Thyroid gland (tissue), 4 donors: Measurements from ENCODE around the gene SGSM2. TPM values are rescaled to one million over a fixed set of nuclear protein-coding genes. Genes with fewer than 3 reads are reported as not detected.

Experiments
- DNase-seq, 2 donors: peaks; one replicate each; pipeline ENCODE4 v3.0.0-alpha.2; 2019
- H3K27ac ChIP-seq, 3 donors: fragments of 200-600 bp; sonication (generic); 1 replicate in 2 of 3; 2 replicates in 1 of 3; pipeline ENCODE4 v1.5.1; 2016 to 2019; ENCODE audit warnings: mild to moderate bottlenecking in 1 of 3, moderate library complexity in 1 of 3
- H3K27me3 ChIP-seq: fragments of 200-600 bp; sonication (generic); one replicate; pipeline ENCODE4 v1.5.1; 2019
- H3K36me3 ChIP-seq, 2 donors: fragments of 200-600 bp; sonication (generic); one replicate each; pipeline ENCODE4 v1.5.1; 2016 to 2019
- H3K4me1 ChIP-seq, 2 donors: fragments of 200-600 bp; sonication (generic); one replicate each; pipeline ENCODE4 v1.5.1; 2017 to 2019
- H3K4me3 ChIP-seq, 3 donors: fragments of 200-600 bp; sonication (generic); replicated peaks in 1 of 3; 1 replicate in 2 of 3; 2 replicates in 1 of 3; pipeline ENCODE4 v1.5.1; 2016; ENCODE audit warnings: mild to moderate bottlenecking in 1 of 3
- H3K9me3 ChIP-seq: fragments of 200-600 bp; sonication (generic); one replicate; pipeline ENCODE4 v1.5.1; 2017
- POLR2A ChIP-seq, 2 donors: fragments of 450-650 bp; IDR thresholded peaks; one replicate each; pipeline ENCODE4 v1.6.1; 2017; ENCODE audit warnings: antibody characterized with exemption in 2 of 2, mild to moderate bottlenecking in 2 of 2, moderate library complexity in 1 of 2
- WGBS, 2 donors: methylation state at CpG; one replicate each; pipeline ENCODE4 v1.1.5; 2017; 5-methylcytosine and 5-hydroxymethylcytosine counted together
- intact Hi-C: fragments of 100-400 bp; cut with DNase I; formaldehyde crosslinking; loops from one replicate; pipeline ENCODE4 v1.15.1; 2023
- total RNA-seq, 4 donors: library from RNA; depleted of rRNA; stranded (reverse); fragments of >200 nt; gene quantifications; one replicate each; pipeline ENCODE4 v1.2.3, GENCODE V29; 2016
- TF ChIP-seq, protein P1 (sequence below), 6 experiments: fragments of 200-600 bp in 3 of 6; fragments of 450-650 bp in 3 of 6; sonication (generic) in 3 of 6; IDR thresholded peaks; one replicate each; pipeline ENCODE4 v1.5.1; 2016 to 2019; ENCODE audit warnings: antibody characterized with exemption in 6 of 6, mild to moderate bottlenecking in 2 of 6, inconsistent platforms in 1 of 6, moderate library complexity in 1 of 6

Gene SGSM2
- total RNA-seq, 4 donors from 2014 or later, result 47.8 to 82.7 (median 63.2) TPM

DNA sequence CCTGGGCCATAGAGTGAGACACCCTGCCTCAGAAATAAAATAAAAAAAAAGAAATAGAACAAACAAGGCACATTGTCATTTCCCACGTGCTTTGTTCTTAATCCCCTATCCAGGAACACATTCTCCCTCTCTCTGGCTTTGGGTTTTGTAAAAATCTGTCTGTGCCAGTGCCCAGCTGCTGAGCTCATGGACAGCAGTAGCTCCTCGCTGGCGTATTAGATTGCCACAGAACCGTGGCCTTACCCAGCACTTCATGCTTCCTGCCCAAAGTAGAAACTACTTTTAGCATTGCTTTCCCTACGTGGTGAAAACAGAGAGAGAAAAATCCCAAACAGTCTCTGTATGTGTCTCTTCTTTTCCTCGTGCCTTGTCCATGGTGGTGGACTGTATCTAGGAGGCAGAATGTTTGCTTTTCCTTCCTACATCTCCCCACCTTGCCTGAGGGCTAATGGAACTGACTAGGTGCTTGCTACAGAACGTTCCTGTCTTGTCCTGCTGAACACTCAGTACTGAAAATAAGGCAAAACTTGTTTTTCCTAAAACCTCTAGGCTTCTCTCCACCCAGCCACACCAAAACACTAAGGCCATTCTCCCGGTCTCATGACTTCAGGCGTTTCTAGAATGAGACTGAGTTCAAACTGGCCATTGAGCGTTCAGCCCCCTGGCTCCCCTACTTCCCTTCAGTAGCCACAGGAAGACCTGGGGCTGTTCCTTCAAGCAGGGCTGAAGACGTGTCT is 37.4 kb downstream of the SGSM2 start:
- Histone ChIP-seq H3K27me3 (no peaks in the 10 kb centered on the region), H3K27ac (no peak overlapping the region), H3K9me3 (no peaks in the 10 kb centered on the region), H3K4me3 (no peak overlapping the region), H3K36me3 (peaks cover 6 to 14% of the 10 kb centered on the region in 2 donors), H3K4me1 (peaks cover 0 to 4% of the 10 kb centered on the region in 2 donors)
- no peak for DNase-seq
- intact Hi-C loops, result loop anchor here (5.0 kb wide), 1 partner anchor 47 kb away; no protein-coding TSS in a partner anchor
- 82 to 89% methylated on average over 10 to 11 of the region's 11 CpGs for WGBS, 2 donors
- TF ChIP-seq, protein P1, sequence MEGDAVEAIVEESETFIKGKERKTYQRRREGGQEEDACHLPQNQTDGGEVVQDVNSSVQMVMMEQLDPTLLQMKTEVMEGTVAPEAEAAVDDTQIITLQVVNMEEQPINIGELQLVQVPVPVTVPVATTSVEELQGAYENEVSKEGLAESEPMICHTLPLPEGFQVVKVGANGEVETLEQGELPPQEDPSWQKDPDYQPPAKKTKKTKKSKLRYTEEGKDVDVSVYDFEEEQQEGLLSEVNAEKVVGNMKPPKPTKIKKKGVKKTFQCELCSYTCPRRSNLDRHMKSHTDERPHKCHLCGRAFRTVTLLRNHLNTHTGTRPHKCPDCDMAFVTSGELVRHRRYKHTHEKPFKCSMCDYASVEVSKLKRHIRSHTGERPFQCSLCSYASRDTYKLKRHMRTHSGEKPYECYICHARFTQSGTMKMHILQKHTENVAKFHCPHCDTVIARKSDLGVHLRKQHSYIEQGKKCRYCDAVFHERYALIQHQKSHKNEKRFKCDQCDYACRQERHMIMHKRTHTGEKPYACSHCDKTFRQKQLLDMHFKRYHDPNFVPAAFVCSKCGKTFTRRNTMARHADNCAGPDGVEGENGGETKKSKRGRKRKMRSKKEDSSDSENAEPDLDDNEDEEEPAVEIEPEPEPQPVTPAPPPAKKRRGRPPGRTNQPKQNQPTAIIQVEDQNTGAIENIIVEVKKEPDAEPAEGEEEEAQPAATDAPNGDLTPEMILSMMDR (IDR thresholded peaks at IDR 0.05), result no peak
- TF ChIP-seq POLR2A (IDR thresholded peaks at IDR 0.05), result no peak

DNA sequence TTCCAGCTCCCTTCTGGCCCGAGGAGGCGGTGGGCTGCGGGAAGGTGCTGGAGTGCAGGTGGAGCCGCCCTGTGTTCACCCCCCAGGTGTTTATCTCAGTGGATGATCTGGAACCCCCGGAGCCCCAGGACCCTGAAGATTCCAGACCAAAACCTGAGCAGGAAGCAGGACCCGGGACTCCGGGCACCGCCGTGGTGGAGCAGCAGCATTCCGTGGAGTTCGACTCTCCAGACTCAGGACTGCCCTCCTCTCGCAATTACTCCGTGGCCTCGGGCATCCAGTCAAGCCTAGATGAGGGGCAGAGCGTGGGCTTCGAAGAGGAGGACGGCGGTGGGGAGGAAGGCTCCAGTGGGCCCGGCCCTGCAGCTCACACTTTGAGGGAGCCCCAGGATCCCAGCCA is 38.1 kb downstream of the SGSM2 start:
- Histone ChIP-seq H3K27me3 (no peaks in the 10 kb centered on the region), H3K9me3 (no peaks in the 10 kb centered on the region), H3K27ac (no peak overlapping the region), H3K4me3 (no peak overlapping the region), H3K4me1 (peaks cover 0 to 4% of the 10 kb centered on the region in 2 donors), H3K36me3 (peaks cover 6 to 17% of the 10 kb centered on the region in 2 donors)
- DNase-seq, result no peak
- WGBS, 2 donors, result 88 to 94% methylated on average over 19 of the region's 19 CpGs
- no peak for TF ChIP-seq POLR2A (IDR thresholded peaks at IDR 0.05)
- TF ChIP-seq, protein P1 (IDR thresholded peaks at IDR 0.05), result no peak
- intact Hi-C loops, result loop anchor here (5.0 kb wide), 1 partner anchor 48 kb away; no protein-coding TSS in a partner anchor

DNA sequence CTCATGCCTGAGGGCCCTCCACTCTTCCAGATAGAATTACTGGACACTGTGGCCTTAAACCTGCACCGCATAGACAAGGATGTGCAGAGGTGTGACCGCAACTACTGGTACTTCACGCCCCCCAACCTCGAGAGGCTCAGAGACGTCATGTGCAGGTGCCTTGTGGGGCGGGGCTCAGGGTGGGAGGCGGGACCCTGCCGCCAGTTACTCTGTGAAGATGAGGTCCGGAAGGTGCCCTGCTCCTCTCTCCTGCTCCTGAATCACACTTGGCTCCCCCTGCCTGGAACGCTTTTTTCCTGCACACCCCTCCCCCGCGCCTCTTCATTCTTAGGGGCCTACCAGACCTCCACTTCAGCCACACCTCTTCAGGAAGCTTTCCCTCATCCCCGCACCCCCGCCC is 38.8 kb downstream of the SGSM2 start:
- Histone ChIP-seq H3K27me3 (no peaks in the 10 kb centered on the region), H3K4me1 (peaks cover 0 to 4% of the 10 kb centered on the region in 2 donors), H3K27ac (no peak overlapping the region), H3K9me3 (no peaks in the 10 kb centered on the region), H3K36me3 (peaks cover 6 to 17% of the 10 kb centered on the region in 2 donors), H3K4me3 (no peak overlapping the region)
- 97 to 98% methylated on average over 8 to 14 of the region's 14 CpGs for WGBS, 2 donors
- TF ChIP-seq, protein P1 (IDR thresholded peaks at IDR 0.05), result no peak
- no peak for TF ChIP-seq POLR2A (IDR thresholded peaks at IDR 0.05)
- intact Hi-C loops, result loop anchor here (5.0 kb wide), 1 partner anchor 49 kb away; no protein-coding TSS in a partner anchor
- no peak for DNase-seq

DNA sequence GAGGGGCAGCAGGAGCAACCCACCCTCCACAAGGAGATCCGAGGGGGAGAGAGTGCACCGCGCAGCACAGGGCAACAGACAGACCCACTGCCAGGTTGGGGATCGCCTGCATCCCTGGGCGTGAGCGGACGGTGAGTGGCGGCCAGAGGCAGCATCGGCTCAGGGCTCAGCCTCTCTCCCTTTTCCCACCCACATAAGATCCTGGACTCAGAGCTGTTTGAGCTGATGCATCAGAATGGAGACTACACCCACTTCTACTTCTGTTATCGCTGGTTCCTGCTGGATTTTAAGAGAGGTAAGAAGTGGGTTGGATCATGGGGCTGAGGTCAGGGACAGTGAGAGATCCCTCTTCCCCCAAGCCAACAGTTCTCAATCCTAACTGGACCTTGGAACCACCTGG is 40.4 kb downstream of the SGSM2 start:
- H3K4me3 ChIP-seq, result no peak overlapping the region
- DNase-seq, result no peak
- H3K27ac ChIP-seq, result peak overlapping the region in 1 of 3 donors; percentile 5
- H3K9me3 ChIP-seq, result no peaks in the 10 kb centered on the region
- 92 to 96% methylated on average over 9 to 10 of the region's 10 CpGs for WGBS, 2 donors
- no peaks in the 10 kb centered on the region for H3K27me3 ChIP-seq
- H3K36me3 ChIP-seq, result peaks cover 6 to 17% of the 10 kb centered on the region in 2 donors
- TF ChIP-seq POLR2A (IDR thresholded peaks at IDR 0.05), result no peak
- TF ChIP-seq, protein P1 (IDR thresholded peaks at IDR 0.05), result no peak
- intact Hi-C loops, result loop anchor here (5.0 kb wide), 1 partner anchor 50 kb away; no protein-coding TSS in a partner anchor
- H3K4me1 ChIP-seq, result peaks cover under 1 to 7% of the 10 kb centered on the region in 2 donors

DNA sequence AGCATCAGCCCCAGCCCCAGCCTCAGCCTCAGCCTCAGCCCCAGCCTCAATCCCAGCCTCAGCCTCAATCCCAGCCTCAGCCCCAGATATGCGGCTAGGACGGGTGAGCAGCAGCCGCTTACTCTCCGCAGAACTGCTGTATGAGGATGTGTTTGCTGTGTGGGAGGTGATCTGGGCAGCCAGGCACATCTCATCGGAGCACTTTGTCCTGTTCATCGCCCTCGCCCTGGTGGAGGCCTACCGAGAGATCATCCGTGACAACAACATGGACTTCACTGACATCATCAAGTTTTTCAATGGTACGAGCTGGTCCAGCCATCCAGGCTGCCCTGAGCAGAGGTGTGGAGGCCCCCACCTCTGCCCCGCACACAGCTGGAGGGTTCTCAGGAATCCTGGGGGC is 41.6 kb downstream of the SGSM2 start:
- Histone ChIP-seq H3K4me1 (peaks cover 6 to 12% of the 10 kb centered on the region in 2 donors), H3K36me3 (peaks cover 0 to 14% of the 10 kb centered on the region in 2 donors), H3K27me3 (no peaks in the 10 kb centered on the region), H3K9me3 (no peaks in the 10 kb centered on the region), H3K4me3 (no peak overlapping the region), H3K27ac (peak overlapping the region in 1 of 3 donors; percentile 38)
- TF ChIP-seq POLR2A (IDR thresholded peaks at IDR 0.05), result no peak
- TF ChIP-seq, protein P1 (IDR thresholded peaks at IDR 0.05), result no peak
- no peak for DNase-seq
- WGBS, 2 donors, result 81 to 87% methylated on average over 6 to 11 of the region's 11 CpGs
- intact Hi-C loops, result loop anchor here (5.0 kb wide), 1 partner anchor 52 kb away; no protein-coding TSS in a partner anchor
